ENCODE measurements around the gene GOLGA8B. TPM values are rescaled to one million over a fixed set of nuclear protein-coding genes. Genes with fewer than 3 reads are reported as not detected.

The GOLGA8B gene
- total RNA-seq, 1 experiment from 2014 or later = 67.3 TPM

- Histone ChIP-seq H3K36me3 (ENCODE audit: low read depth) (no peaks in the 10 kb centered on the region), H3K4me1 (replicated peaks; ENCODE audit: insufficient read depth) (no peaks in the 10 kb centered on the region), H3K9me3 (ENCODE audit: insufficient read depth, low read depth) (no peaks in the 10 kb centered on the region), H3K27ac (no peak overlapping the region), H3F3A (ENCODE audit: insufficient read depth, low read depth) (no peaks in the 10 kb centered on the region), H3K4me3 (no peak overlapping the region), H2AFZ (no peak overlapping the region), H3K27me3 (ENCODE audit: insufficient read depth, low read depth) (no peaks in the 10 kb centered on the region), H3K4me2 (no peak overlapping the region), H4K20me1 (ENCODE audit: insufficient read depth) (no peaks in the 10 kb centered on the region), H3K9me2 (ENCODE audit: insufficient read depth) (no peaks in the 10 kb centered on the region), H3K79me2 (ENCODE audit: low read depth) (no peaks in the 10 kb centered on the region)
- intact Hi-C loops (cut with micrococcal nuclease; ENCODE audit: unreplicated experiment) = no loop called here
- ChIA-PET CTCF (no interaction called here), POLR2A (ENCODE audit: unreplicated experiment) (no interaction called here)
- TF ChIP-seq CTCF (conservative IDR thresholded peaks at IDR 0.05) (no peak), EZH2 (IDR thresholded peaks at IDR 0.05; ENCODE audit: low read depth) (no peak)
- no peak for DNase-seq
- no TSS peak for BruUV-seq (replicated peaks)
These were observed 13.9 kb upstream of the GOLGA8B start for GRCh38 chr15:34597316-34597715.

- DNase-seq = no peak
- no peak overlapping the region for H3K4me3 ChIP-seq
- ChIA-PET CTCF (no interaction called here), POLR2A (ENCODE audit: unreplicated experiment) (no interaction called here)
- no peaks in the 10 kb centered on the region for H3K36me3 ChIP-seq (ENCODE audit: low read depth)
- no peak for TF ChIP-seq EZH2 (IDR thresholded peaks at IDR 0.05; ENCODE audit: low read depth)
- TF ChIP-seq CTCF (conservative IDR thresholded peaks at IDR 0.05) = no peak
- H3K79me2 ChIP-seq (ENCODE audit: low read depth) = no peaks in the 10 kb centered on the region
- H3K9me3 ChIP-seq (ENCODE audit: insufficient read depth, low read depth) = no peaks in the 10 kb centered on the region
- intact Hi-C loops (cut with micrococcal nuclease; ENCODE audit: unreplicated experiment) = no loop called here
- H3K4me1 ChIP-seq (replicated peaks; ENCODE audit: insufficient read depth) = no peaks in the 10 kb centered on the region
- H3K4me2 ChIP-seq = no peak overlapping the region
- no peak overlapping the region for H2AFZ ChIP-seq
- no TSS peak for BruUV-seq (replicated peaks)
- no peaks in the 10 kb centered on the region for H3K9me2 ChIP-seq (ENCODE audit: insufficient read depth)
- H3K27me3 ChIP-seq (ENCODE audit: insufficient read depth, low read depth) = no peaks in the 10 kb centered on the region
- no peak overlapping the region for H3K27ac ChIP-seq
- no peaks in the 10 kb centered on the region for H4K20me1 ChIP-seq (ENCODE audit: insufficient read depth)
- no peaks in the 10 kb centered on the region for H3F3A ChIP-seq (ENCODE audit: insufficient read depth, low read depth)
These were observed 10.9 kb upstream of the GOLGA8B start for GRCh38 chr15:34594361-34594760.

- H3K4me1 ChIP-seq (replicated peaks; ENCODE audit: insufficient read depth) = no peaks in the 10 kb centered on the region
- H4K20me1 ChIP-seq (ENCODE audit: insufficient read depth) = no peaks in the 10 kb centered on the region
- no peak overlapping the region for H3K4me2 ChIP-seq
- H3K36me3 ChIP-seq (ENCODE audit: low read depth) = no peaks in the 10 kb centered on the region
- intact Hi-C loops (cut with micrococcal nuclease; ENCODE audit: unreplicated experiment) = no loop called here
- no peaks in the 10 kb centered on the region for H3K9me3 ChIP-seq (ENCODE audit: insufficient read depth, low read depth)
- H3K27me3 ChIP-seq (ENCODE audit: insufficient read depth, low read depth) = no peaks in the 10 kb centered on the region
- POLR2A ChIA-PET (ENCODE audit: unreplicated experiment) = no interaction called here
- H3K9me2 ChIP-seq (ENCODE audit: insufficient read depth) = no peaks in the 10 kb centered on the region
- BruUV-seq (replicated peaks) = no TSS peak
- no peaks in the 10 kb centered on the region for H3F3A ChIP-seq (ENCODE audit: insufficient read depth, low read depth)
- DNase-seq = no peak
- CTCF ChIA-PET = no interaction called here
- TF ChIP-seq CTCF (conservative IDR thresholded peaks at IDR 0.05) (no peak), EZH2 (IDR thresholded peaks at IDR 0.05; ENCODE audit: low read depth) (no peak)
- H2AFZ ChIP-seq = no peak overlapping the region
- H3K27ac ChIP-seq = no peak overlapping the region
- H3K4me3 ChIP-seq = no peak overlapping the region
- no peaks in the 10 kb centered on the region for H3K79me2 ChIP-seq (ENCODE audit: low read depth)
These were observed 7.9 kb upstream of the GOLGA8B start for GRCh38 chr15:34591306-34591705.

All from PC-9 (cell line).